Activated CD4-positive, alpha-beta memory T cell treated with anti-CD3 and anti-CD28 coated beads for 36 hours (primary cell): ENCODE data around the gene CMTM4. TPM values are rescaled to one million over a fixed set of nuclear protein-coding genes. Genes with fewer than 3 reads are reported as not detected.
"Not testable (repeated sequence)": the region's sequence is repeated elsewhere in the genome, so short reads cannot be mapped to it uniquely, and the experiment has no call there.

Experiments
- CTCF ChIA-PET: fragments of 350-600 bp; sonication (Branson Sonifier 250); formaldehyde crosslinking; loops from one replicate; lab custom pipeline; 2021; ENCODE audit warnings: antibody characterized with exemption, inconsistent platforms; lab: Charles Lee
- POLR2A ChIA-PET: fragments of 350-600 bp; sonication (Branson Sonifier 250); formaldehyde crosslinking; loops from one replicate; lab custom pipeline; 2021; ENCODE audit warnings: antibody characterized with exemption; lab: Charles Lee
- DNase-seq: peaks from one replicate; pipeline ENCODE4 v3.0.0-alpha.2; 2020
- H3K27ac Mint-ChIP-seq: one replicate; pipeline ENCODE4 v1.8.0; 2021; ENCODE audit warnings: mixed read lengths
- H3K27me3 Mint-ChIP-seq: one replicate; pipeline ENCODE4 v1.8.0; 2021; ENCODE audit warnings: mixed read lengths
- H3K36me3 Mint-ChIP-seq: one replicate; pipeline ENCODE4 v1.8.0; 2021; ENCODE audit warnings: mixed read lengths
- H3K4me1 Mint-ChIP-seq: one replicate; pipeline ENCODE4 v1.8.0; 2021; ENCODE audit warnings: low read depth, mixed read lengths
- H3K4me3 Mint-ChIP-seq: one replicate; pipeline ENCODE4 v1.8.0; 2021; ENCODE audit warnings: mild to moderate bottlenecking, mixed read lengths
- H3K9me3 Mint-ChIP-seq: one replicate; pipeline ENCODE4 v1.8.0; 2021; ENCODE audit warnings: mixed read lengths
- intact Hi-C: fragments of 100-400 bp; cut with micrococcal nuclease; formaldehyde crosslinking; loops from one replicate; pipeline ENCODE4 v1.15.1; 2023
- total RNA-seq, 2 experiments: library from RNA; stranded (reverse); gene quantifications; one replicate each; pipeline ENCODE4 v1.2.3, GENCODE V29; 2021

Gene CMTM4
- total RNA-seq, 2 experiments from 2014 or later = 2.8 to 4.1 TPM

GRCh38 chr16:66568355-66568754, 128.2 kb downstream of the CMTM4 start:
- DNase-seq = no peak
- Mint-ChIP-seq H3K27me3 (no peaks in the 10 kb centered on the region), H3K4me3 (no peak overlapping the region), H3K36me3 (peaks cover 31% of the 10 kb centered on the region), H3K9me3 (peaks cover 2% of the 10 kb centered on the region), H3K27ac (no peak overlapping the region), H3K4me1 (peaks cover 27% of the 10 kb centered on the region)
- intact Hi-C loops = no loop called here
- CTCF ChIA-PET = interaction anchor here (1.3 kb wide), 1 partner anchor 40 kb away, joined by 4 read pairs; no protein-coding TSS in a partner anchor
- POLR2A ChIA-PET = no interaction called here

GRCh38 chr16:66567270-66567669, 129.3 kb downstream of the CMTM4 start:
- H3K4me3 Mint-ChIP-seq, CTCF ChIA-PET, H3K9me3 Mint-ChIP-seq, H3K27me3 Mint-ChIP-seq, DNase-seq, intact Hi-C loops, POLR2A ChIA-PET, H3K27ac Mint-ChIP-seq: not testable (repeated sequence)
- peaks cover 35% of the 10 kb centered on the region for H3K36me3 Mint-ChIP-seq
- peaks cover 36% of the 10 kb centered on the region for H3K4me1 Mint-ChIP-seq

- H3K27ac Mint-ChIP-seq = no peak within 1 kb of the TSS
- H3K9me3 Mint-ChIP-seq = peaks cover 2% of the 10 kb centered on the region
- H3K36me3 Mint-ChIP-seq = peaks cover 40% of the 10 kb centered on the region
- no peaks in the 10 kb centered on the region for H3K27me3 Mint-ChIP-seq
- POLR2A ChIA-PET = no interaction called here
- peaks cover 43% of the 10 kb centered on the region for H3K4me1 Mint-ChIP-seq
- intact Hi-C loops = no loop called here
- CTCF ChIA-PET = interaction anchor here (1.4 kb wide), 1 partner anchor 42 kb away, joined by 8 read pairs; no protein-coding TSS in a partner anchor
- DNase-seq = no peak
- no peak within 1 kb of the TSS for H3K4me3 Mint-ChIP-seq
Observed at GRCh38 chr16:66566051-66566901, 130.3 kb downstream of the CMTM4 start, which contains the start of gene CMTM1. Gene CMTM1, plus strand, starts transcription at chr16:66566439. Its CDS starts 75 bp downstream, at chr16:66566514.

Other genes starting within 250 kb of the CMTM4 start
- gene TK2, start 146.6 kb downstream of the CMTM4 start, total RNA-seq = 1 to 10 TPM; 5.4 to 5.8 TPM
- 100 to 1,000 TPM; 167 to 173 TPM for gene CKLF, start 144.2 kb downstream of the CMTM4 start, total RNA-seq
- gene CMTM1, start 130.3 kb downstream of the CMTM4 start, total RNA-seq = 10 to 100 TPM; 10.1 to 11.5 TPM
- gene CMTM2, start 117.3 kb downstream of the CMTM4 start, total RNA-seq = under 1 TPM; 0.36 to 0.45 TPM
- 10 to 100 TPM; 64.6 to 65.9 TPM for gene CMTM3, start 92.0 kb downstream of the CMTM4 start, total RNA-seq
- 10 to 100 TPM; 37.9 to 39.1 TPM for gene DYNC1LI2, start 54.9 kb upstream of the CMTM4 start, total RNA-seq
- not detected for gene TERB1, start 104.8 kb upstream of the CMTM4 start, total RNA-seq
- 100 to 1,000 TPM; 121 to 126 TPM for gene NAE1, start 134.2 kb upstream of the CMTM4 start, total RNA-seq
- gene CA7, start 147.7 kb upstream of the CMTM4 start, total RNA-seq = under 1 TPM in 1 of 2 experiments, not detected in 1; 0.12 TPM
- 10 to 100 TPM; 42.4 to 45.5 TPM for gene PDP2, start 183.8 kb upstream of the CMTM4 start, total RNA-seq
- not detected for gene CDH16, start 222.1 kb upstream of the CMTM4 start, total RNA-seq
- gene RRAD, start 228.8 kb upstream of the CMTM4 start, total RNA-seq = under 1 TPM; 0.48 to 0.65 TPM
- 100 to 1,000 TPM; 195 to 204 TPM for gene CIAO2B, start 237.7 kb upstream of the CMTM4 start, total RNA-seq
- gene CES2, start 238.8 kb upstream of the CMTM4 start, total RNA-seq = 10 to 100 TPM; 32.5 to 32.7 TPM